SJCRH30 (cell line): ENCODE data around the gene PLXNA1. TPM values are rescaled to one million over a fixed set of nuclear protein-coding genes. Genes with fewer than 3 reads are reported as not detected.

Experiments used
- DNase-seq, 2 experiments: peaks; one replicate each; pipeline ENCODE4 v3.0.0-alpha.2; 2015 to 2020
- H3K27ac ChIP-seq: fragments of 250-450 bp; sonication (Bioruptor Pico); 2 replicates; pipeline ENCODE4 v1.5.1; 2020; ENCODE audit warnings: mild to moderate bottlenecking, moderate library complexity
- H3K27me3 ChIP-seq: fragments of 250-450 bp; sonication (Bioruptor Pico); 2 replicates; pipeline ENCODE4 v1.5.1; 2020; ENCODE audit warnings: mild to moderate bottlenecking, moderate library complexity
- H3K36me3 ChIP-seq: fragments of 250-450 bp; sonication (Bioruptor Pico); 2 replicates; pipeline ENCODE4 v1.5.1; 2020; ENCODE audit warnings: mild to moderate bottlenecking, moderate library complexity
- H3K4me1 ChIP-seq: fragments of 250-450 bp; sonication (Bioruptor Pico); 2 replicates; pipeline ENCODE4 v1.5.1; 2020; ENCODE audit warnings: mild to moderate bottlenecking, moderate library complexity
- H3K4me3 ChIP-seq: fragments of 250-450 bp; sonication (Bioruptor Pico); 2 replicates; pipeline ENCODE4 v1.5.1; 2020; ENCODE audit warnings: mild to moderate bottlenecking, moderate library complexity
- H3K9me3 ChIP-seq: fragments of 250-450 bp; sonication (Bioruptor Pico); replicated peaks from 2 replicates; pipeline ENCODE4 v1.5.1; 2020; ENCODE audit warnings: mild to moderate bottlenecking, moderate library complexity
- total RNA-seq: library from RNA; depleted of rRNA; stranded (reverse); fragments of >200 nt; shearing (Covaris generic); gene quantifications from 2 replicates; pipeline ENCODE4 v1.2.3, GENCODE V29; 2014; rRNA removed

Gene PLXNA1
- total RNA-seq, 1 experiment from 2014 or later: 51.6 TPM

GRCh38 chr3:127030508-127031412, 47.8 kb downstream of the PLXNA1 start:
- peaks cover 22% of the 10 kb centered on the region; the same call in 1 of the 2 replicates for H3K36me3 ChIP-seq
- no peak for DNase-seq
- H3K27ac ChIP-seq: no peak overlapping the region
- no peaks in the 10 kb centered on the region for H3K9me3 ChIP-seq
- H3K4me3 ChIP-seq: no peak overlapping the region
- no peaks in the 10 kb centered on the region for H3K27me3 ChIP-seq
- no peaks in the 10 kb centered on the region for H3K4me1 ChIP-seq

GRCh38 chr3:127031413-127031810, 48.5 kb downstream of the PLXNA1 start:
- peaks cover 19% of the 10 kb centered on the region; the same call in 1 of the 2 replicates for H3K36me3 ChIP-seq

GRCh38 chr3:127031845-127032244, 48.9 kb downstream of the PLXNA1 start:
- no peak for DNase-seq
- H3K36me3 ChIP-seq: peaks cover 18% of the 10 kb centered on the region; the same call in 1 of the 2 replicates
- no peak overlapping the region for H3K4me3 ChIP-seq
- H3K4me1 ChIP-seq: no peaks in the 10 kb centered on the region
- H3K27me3 ChIP-seq: no peaks in the 10 kb centered on the region
- H3K27ac ChIP-seq: no peak overlapping the region
- no peaks in the 10 kb centered on the region for H3K9me3 ChIP-seq

More at GRCh38 chr3:127031413-127031810, 48.5 kb downstream of the PLXNA1 start:
- Histone ChIP-seq H3K4me3 (no peak overlapping the region), H3K4me1 (no peaks in the 10 kb centered on the region), H3K9me3 (no peaks in the 10 kb centered on the region), H3K27me3 (no peaks in the 10 kb centered on the region), H3K27ac (no peak overlapping the region)
- DNase-seq: no peak

- DNase-seq: no peak
- Histone ChIP-seq H3K27ac (no peak overlapping the region), H3K27me3 (no peaks in the 10 kb centered on the region), H3K4me3 (no peak overlapping the region), H3K4me1 (no peaks in the 10 kb centered on the region), H3K36me3 (peaks cover 18% of the 10 kb centered on the region; the same call in 1 of the 2 replicates), H3K9me3 (no peaks in the 10 kb centered on the region)
Observed at GRCh38 chr3:127032296-127032990, 49.5 kb downstream of the PLXNA1 start.

Other genes with a start within 250 kb of the PLXNA1 start
- gene PRR23E, start 210.0 kb downstream of the PLXNA1 start, total RNA-seq: not detected in 2 replicates